Measurements from ENCODE around the gene PPP2R5C.

GRCh38 chr14:101784631-101785030 lies 23.1 kb downstream of the PPP2R5C start:
- no peak for TF ChIP-seq CTCF (IDR thresholded peaks at IDR 0.05)
- TF ChIP-seq POLR2A (IDR thresholded peaks at IDR 0.05) = no peak

Data from tibial nerve (tissue), 3 donors.